A673 (cell line): Measurements from ENCODE around the gene MCF2L2. TPM values are rescaled to one million over a fixed set of nuclear protein-coding genes. Genes with fewer than 3 reads are reported as not detected.
"Not testable (repeated sequence)": the region's sequence is repeated elsewhere in the genome, so short reads cannot be mapped to it uniquely, and the experiment has no call there.

Source experiments
- BruUV-seq: library from RNA; stranded (reverse); fragments of 400-500 nt; replicated peaks from 2 replicates; lab custom pipeline; 2021; lab: Mats Ljungman, UMichigan
- CTCF ChIA-PET: fragments of 300-600 bp; sonication (Branson Sonifier 250); formaldehyde crosslinking; loops from one replicate; lab custom pipeline; 2022; ENCODE audit warnings: antibody characterized with exemption; lab: Charles Lee
- POLR2A ChIA-PET: fragments of 300-600 bp; sonication (Branson Sonifier 250); formaldehyde crosslinking; loops from one replicate; lab custom pipeline; 2022; ENCODE audit warnings: antibody characterized with exemption; ENCODE audit not compliant: low non-redundant PET; lab: Charles Lee
- DNase-seq: peaks from one replicate; pipeline ENCODE4 v3.0.0-alpha.2; 2015; ENCODE audit warnings: low spot score
- H3K27ac ChIP-seq: fragments of 200-600 bp; sonication (generic); 2 replicates; pipeline ENCODE4 v1.5.1; 2016; ENCODE audit warnings: mixed run types, low read depth, mild to moderate bottlenecking, mixed read lengths, antibody characterized with exemption, low read length; ENCODE audit not compliant: poor library complexity, severe bottlenecking
- H3K27me3 ChIP-seq: fragments of 200-600 bp; sonication (generic); replicated peaks from 2 replicates; pipeline ENCODE4 v1.6.1; 2017; ENCODE audit warnings: mixed run types, low read depth, mild to moderate bottlenecking, mixed read lengths, antibody characterized with exemption, low read length; ENCODE audit not compliant: insufficient read depth, poor library complexity
- H3K36me3 ChIP-seq: fragments of 200-600 bp; sonication (generic); 2 replicates; pipeline ENCODE4 v1.6.1; 2016; ENCODE audit warnings: mixed run types, mild to moderate bottlenecking, mixed read lengths, antibody characterized with exemption, low read length; ENCODE audit not compliant: insufficient read depth, poor library complexity, severe bottlenecking
- H3K4me1 ChIP-seq: fragments of 200-600 bp; sonication (generic); 2 replicates; pipeline ENCODE4 v1.6.1; 2017; ENCODE audit warnings: mixed run types, mild to moderate bottlenecking, mixed read lengths, antibody characterized with exemption, low read length; ENCODE audit not compliant: insufficient read depth, poor library complexity, severe bottlenecking
- H3K4me3 ChIP-seq: fragments of 200-600 bp; sonication (generic); 2 replicates; pipeline ENCODE4 v1.5.1; 2016; ENCODE audit warnings: low read depth, mixed run types, mild to moderate bottlenecking, mixed read lengths, low read length; ENCODE audit not compliant: poor library complexity, severe bottlenecking
- H3K9me3 ChIP-seq: fragments of 200-600 bp; sonication (generic); 2 replicates; pipeline ENCODE4 v1.6.1; 2016; ENCODE audit warnings: mixed run types, low read depth, mild to moderate bottlenecking, mixed read lengths, antibody characterized with exemption, low read length; ENCODE audit not compliant: poor library complexity, severe bottlenecking
- CTCF ChIP-seq: fragments of 300-800, 200-600 bp; sonication (generic); conservative IDR thresholded peaks from 2 replicates; pipeline ENCODE4 v1.5.1; 2017; ENCODE audit warnings: low read depth, mild to moderate bottlenecking, antibody characterized with exemption, low read length, moderate library complexity, mixed read lengths
- EZH2 ChIP-seq: fragments of 200-600 bp; sonication (generic); IDR thresholded peaks from 2 replicates; pipeline ENCODE4 v1.6.1; 2017; ENCODE audit warnings: borderline replicate concordance, low read depth, mild to moderate bottlenecking, mixed read lengths, antibody characterized with exemption, low read length; ENCODE audit not compliant: poor library complexity, severe bottlenecking
- intact Hi-C: fragments of 100-400 bp; cut with micrococcal nuclease; formaldehyde crosslinking; loops from one replicate; pipeline ENCODE4 v1.10.0; 2022; ENCODE audit not compliant: unreplicated experiment
- total RNA-seq: library from RNA; stranded (reverse); gene quantifications from 2 replicates; pipeline ENCODE4 v1.2.3, GENCODE V29; 2021

Gene MCF2L2
- total RNA-seq, 1 experiment from 2014 or later, result not detected

- Histone ChIP-seq H3K36me3 (no peaks in the 10 kb centered on the region), H3K9me3 (peaks cover 11% of the 10 kb centered on the region), H3K4me1 (peaks cover 5% of the 10 kb centered on the region), H3K4me3 (no peak overlapping the region), H3K27me3 (no peaks in the 10 kb centered on the region), H3K27ac (no peak overlapping the region)
- BruUV-seq, result no TSS peak
- CTCF ChIA-PET, result no interaction called here
- POLR2A ChIA-PET, result no interaction called here
- no peak for DNase-seq
- intact Hi-C loops, result no loop called here
- TF ChIP-seq EZH2 (no peak), CTCF (no peak)
These were observed 15.3 kb upstream of the MCF2L2 start for GRCh38 chr3:183443395-183444385.

- Histone ChIP-seq H3K4me3 (no peak overlapping the region), H3K27ac (no peak overlapping the region), H3K4me1 (peaks cover under 1% of the 10 kb centered on the region), H3K36me3 (no peaks in the 10 kb centered on the region), H3K27me3 (no peaks in the 10 kb centered on the region), H3K9me3 (peaks cover 11% of the 10 kb centered on the region)
- intact Hi-C loops, result no loop called here
- DNase-seq, result no peak
- CTCF ChIA-PET, result no interaction called here
- POLR2A ChIA-PET, result no interaction called here
- TF ChIP-seq CTCF (no peak), EZH2 (no peak)
- BruUV-seq, result no TSS peak
These were observed 14.6 kb upstream of the MCF2L2 start for GRCh38 chr3:183442994-183443393.

GRCh38 chr3:183440521-183440920 lies 12.1 kb upstream of the MCF2L2 start:
- peaks cover 11% of the 10 kb centered on the region for H3K9me3 ChIP-seq
- H3K4me1 ChIP-seq, CTCF ChIA-PET, H3K27me3 ChIP-seq, BruUV-seq, H3K36me3 ChIP-seq, H3K27ac ChIP-seq, intact Hi-C loops, DNase-seq, POLR2A ChIA-PET, H3K4me3 ChIP-seq: not testable (repeated sequence)
